Fibroblast of villous mesenchyme (primary cell): ENCODE results near the gene ZNF236. TPM values are rescaled to one million over a fixed set of nuclear protein-coding genes. Genes with fewer than 3 reads are reported as not detected.
"Not testable (repeated sequence)": the region's sequence is repeated elsewhere in the genome, so short reads cannot be mapped to it uniquely, and the experiment has no call there.

Experiments used
- DNase-seq: peaks from one replicate; pipeline ENCODE4 v3.0.0-alpha.2; 2010; ENCODE audit warnings: low read depth
- H3K4me3 ChIP-seq: 2 replicates; pipeline ENCODE4 v1.5.1; 2011; ENCODE audit warnings: low read depth, mild to moderate bottlenecking, low read length
- CTCF ChIP-seq: IDR thresholded peaks from 2 replicates; pipeline ENCODE4 v1.5.1; 2012; ENCODE audit warnings: low read depth, mild to moderate bottlenecking, low read length; ENCODE audit not compliant: insufficient read depth
- total RNA-seq: library from RNA; depleted of rRNA; stranded (reverse); fragments of >200 nt; gene quantifications from 2 replicates; pipeline ENCODE4 v1.2.3, GENCODE V29; 2012

Gene ZNF236
- total RNA-seq, 1 donor, result 12.5 TPM

- DNase-seq, result no peak
- no peak overlapping the region for H3K4me3 ChIP-seq
- TF ChIP-seq CTCF, result no peak
Measured at GRCh38 chr18:76985156-76985950, 163.0 kb downstream of the ZNF236 start.

GRCh38 chr18:76985951-76986236 lies 163.5 kb downstream of the ZNF236 start:
- no peak for DNase-seq
- TF ChIP-seq CTCF, result no peak
- H3K4me3 ChIP-seq, result no peak overlapping the region

- no peak for DNase-seq
- H3K4me3 ChIP-seq, result no peak overlapping the region
- TF ChIP-seq CTCF, result no peak
Measured at GRCh38 chr18:76986406-76986805, 164.0 kb downstream of the ZNF236 start.

GRCh38 chr18:76988031-76988826 lies 165.9 kb downstream of the ZNF236 start:
- no peak overlapping the region for H3K4me3 ChIP-seq
- TF ChIP-seq CTCF, result no peak
- no peak for DNase-seq

- no peak for DNase-seq
- H3K4me3 ChIP-seq, result no peak overlapping the region
- TF ChIP-seq CTCF, result no peak
Measured at GRCh38 chr18:76988827-76989646, 166.7 kb downstream of the ZNF236 start.

- no peak overlapping the region for H3K4me3 ChIP-seq
- no peak for DNase-seq
- no peak for TF ChIP-seq CTCF
Measured at GRCh38 chr18:76989647-76990190, 167.4 kb downstream of the ZNF236 start.

- DNase-seq, H3K4me3 ChIP-seq: not testable (repeated sequence)
Measured at GRCh38 chr18:76990343-76991020, 168.1 kb downstream of the ZNF236 start.
